HG03442 (cell line): Measurements from ENCODE around the gene ABI3.
A peak's percentile ranks its signal among the peaks of the same experiment; 100 is the strongest.
"Not testable (repeated sequence)": the region's sequence is repeated elsewhere in the genome, so short reads cannot be mapped to it uniquely, and the experiment has no call there.

Source experiments
- ATAC-seq: cut with Tn5 transposase; IDR thresholded peaks from one replicate; pipeline ENCODE4 v1.9.1; 2021; ENCODE audit warnings: mild to moderate bottlenecking, moderate library complexity; ENCODE audit not compliant: unreplicated experiment

Gene ABI3, protein sequence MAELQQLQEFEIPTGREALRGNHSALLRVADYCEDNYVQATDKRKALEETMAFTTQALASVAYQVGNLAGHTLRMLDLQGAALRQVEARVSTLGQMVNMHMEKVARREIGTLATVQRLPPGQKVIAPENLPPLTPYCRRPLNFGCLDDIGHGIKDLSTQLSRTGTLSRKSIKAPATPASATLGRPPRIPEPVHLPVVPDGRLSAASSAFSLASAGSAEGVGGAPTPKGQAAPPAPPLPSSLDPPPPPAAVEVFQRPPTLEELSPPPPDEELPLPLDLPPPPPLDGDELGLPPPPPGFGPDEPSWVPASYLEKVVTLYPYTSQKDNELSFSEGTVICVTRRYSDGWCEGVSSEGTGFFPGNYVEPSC

DNA sequence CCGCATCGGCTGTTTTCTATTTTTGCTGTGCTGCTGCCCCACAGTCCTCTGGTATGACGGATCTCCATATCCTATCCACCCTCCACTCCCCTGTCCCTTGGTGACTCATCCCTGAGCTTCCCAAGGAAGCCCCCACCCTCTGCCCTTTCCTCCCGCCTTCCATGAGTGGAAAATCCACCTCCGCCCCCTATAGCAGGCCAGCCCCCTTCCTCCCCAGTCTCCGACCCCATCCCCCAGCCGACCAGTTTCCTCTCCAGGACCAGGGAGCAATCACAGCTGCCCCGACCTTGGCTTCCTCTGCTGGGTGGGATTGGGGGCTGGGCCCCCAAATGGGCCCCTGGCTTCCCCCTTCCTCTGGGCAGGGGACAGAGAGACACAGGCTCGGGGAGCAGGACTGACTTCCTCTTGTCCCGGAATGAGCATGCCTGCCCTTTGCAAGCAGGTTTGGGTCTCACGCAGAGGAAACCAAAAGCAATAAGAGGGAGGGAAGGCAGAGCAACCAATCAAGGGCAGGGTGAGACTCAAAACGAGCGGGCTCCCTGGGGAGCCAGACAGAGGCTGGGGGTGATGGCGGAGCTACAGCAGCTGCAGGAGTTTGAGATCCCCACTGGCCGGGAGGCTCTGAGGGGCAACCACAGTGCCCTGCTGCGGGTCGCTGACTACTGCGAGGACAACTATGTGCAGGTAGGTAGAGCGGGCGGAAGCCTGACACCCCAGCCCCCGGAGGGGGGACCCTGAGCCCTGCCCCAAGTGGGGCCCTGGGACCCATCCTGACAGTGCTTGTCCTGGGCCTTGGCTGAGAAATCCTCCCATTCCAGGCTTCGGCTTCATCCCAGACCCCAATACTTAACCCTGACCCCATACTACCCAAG, at the start of gene ABI3, which contains the start of gene GNGT2:
Gene ABI3 (plus strand): TSS at position 550 of the 872 bp plus-strand sequence. CDS start 18 bp downstream, at position 568.
Gene GNGT2 (minus strand): TSS at position 417 of the 872 bp plus-strand sequence. CDS start 3,152 bp downstream, outside the sequence.
- peak; percentile 78 for ATAC-seq

DNA sequence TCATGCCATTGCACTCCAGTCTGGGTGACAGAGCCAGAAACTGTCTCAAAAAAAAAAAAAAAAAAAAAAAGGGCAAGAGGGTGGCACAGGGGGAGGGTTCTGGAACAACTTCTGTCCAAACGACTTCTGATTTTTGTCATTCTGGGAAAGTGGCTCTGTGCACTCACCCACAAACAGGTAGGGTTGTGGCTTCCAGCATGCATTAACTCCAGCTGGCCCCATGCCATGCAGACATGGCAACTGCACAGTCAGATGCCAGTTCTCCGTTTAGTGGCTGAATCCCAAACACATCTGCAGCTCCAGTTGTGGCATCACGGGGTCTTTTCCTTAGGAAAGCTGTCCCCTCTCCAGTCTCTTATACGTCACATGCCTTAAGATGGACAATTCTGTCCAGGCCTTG, 47.6 kb upstream of the ABI3 start:
- ATAC-seq: no peak

DNA sequence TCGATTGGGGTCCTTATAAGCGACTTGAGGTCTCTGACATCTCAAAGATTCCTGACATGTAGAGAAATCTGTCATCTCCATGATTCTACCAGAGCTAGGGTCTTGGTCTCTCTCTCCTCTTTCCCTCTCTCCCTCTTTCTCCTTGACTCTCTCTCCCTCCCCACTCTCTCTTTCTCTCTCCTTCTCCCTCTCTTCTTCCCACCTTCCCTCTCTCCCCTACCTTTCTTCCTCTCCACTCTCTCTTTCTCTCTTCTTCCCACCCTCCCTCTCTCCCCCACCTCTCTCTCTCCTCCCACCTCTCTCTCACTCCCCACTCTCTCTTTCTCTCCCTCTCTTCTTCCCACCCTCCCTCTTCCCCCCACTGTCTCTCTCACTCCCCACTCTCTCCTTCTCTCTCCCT, 45.4 kb upstream of the ABI3 start:
- no peak for ATAC-seq

DNA sequence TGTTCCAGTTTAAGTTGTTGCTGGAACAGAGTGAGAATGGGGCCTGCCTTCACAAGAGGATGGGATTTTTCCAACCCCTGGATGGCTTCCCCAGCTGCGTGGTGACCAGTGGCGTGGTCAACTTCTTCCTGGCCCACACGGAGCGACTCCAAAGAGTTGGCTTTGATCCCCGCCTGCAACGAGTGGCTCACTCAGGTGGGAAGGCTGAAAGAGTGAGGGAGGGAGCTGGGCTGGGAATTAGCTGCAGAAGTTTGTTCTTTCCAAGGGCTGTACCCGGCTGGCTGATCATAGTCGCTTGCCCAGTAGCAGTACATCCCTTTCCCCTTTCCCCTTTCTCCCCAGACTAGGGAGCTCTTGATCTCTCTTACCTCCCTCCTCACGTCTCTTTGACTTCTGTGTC, 41.8 kb upstream of the ABI3 start:
- ATAC-seq: no peak

DNA sequence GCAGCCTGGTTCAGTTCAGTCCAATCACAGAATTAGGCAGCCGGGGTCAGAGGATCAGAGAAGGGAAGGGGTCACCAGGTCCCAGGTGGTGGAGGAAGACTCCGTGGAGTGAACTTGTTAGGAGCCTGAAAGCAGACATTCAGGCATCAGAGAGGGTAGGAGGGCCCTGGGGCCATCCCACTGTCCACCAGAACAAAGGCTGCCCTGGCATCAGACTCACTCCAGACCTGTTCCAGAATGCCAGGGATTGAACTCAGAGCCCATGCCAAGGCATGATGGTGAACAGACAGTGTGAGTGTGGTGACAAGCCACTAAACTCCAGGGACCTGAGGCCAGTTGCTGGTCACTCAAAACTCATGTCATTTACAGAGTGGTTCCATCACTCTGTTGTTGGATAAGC, 40.3 kb upstream of the ABI3 start:
- ATAC-seq: no peak

DNA sequence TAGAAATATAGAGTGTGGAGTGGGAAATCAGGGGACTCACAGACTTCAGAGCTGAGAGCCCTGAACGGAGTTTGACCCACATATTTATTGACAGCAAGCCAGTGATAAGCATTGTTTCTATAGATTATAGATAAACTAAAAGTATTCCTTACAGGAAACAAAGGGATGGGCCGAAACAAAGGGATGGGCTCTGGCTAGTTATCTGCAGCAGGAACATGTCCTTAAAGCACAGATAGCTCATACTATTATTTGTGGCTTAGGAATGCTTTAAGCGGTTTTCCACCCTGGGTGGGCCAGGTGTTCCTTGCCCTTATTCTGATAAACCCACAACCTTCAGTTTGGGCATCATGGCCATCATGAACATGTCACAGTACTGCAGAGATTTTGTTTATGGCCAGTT, 39.8 kb upstream of the ABI3 start:
- not testable (repeated sequence) for ATAC-seq

DNA sequence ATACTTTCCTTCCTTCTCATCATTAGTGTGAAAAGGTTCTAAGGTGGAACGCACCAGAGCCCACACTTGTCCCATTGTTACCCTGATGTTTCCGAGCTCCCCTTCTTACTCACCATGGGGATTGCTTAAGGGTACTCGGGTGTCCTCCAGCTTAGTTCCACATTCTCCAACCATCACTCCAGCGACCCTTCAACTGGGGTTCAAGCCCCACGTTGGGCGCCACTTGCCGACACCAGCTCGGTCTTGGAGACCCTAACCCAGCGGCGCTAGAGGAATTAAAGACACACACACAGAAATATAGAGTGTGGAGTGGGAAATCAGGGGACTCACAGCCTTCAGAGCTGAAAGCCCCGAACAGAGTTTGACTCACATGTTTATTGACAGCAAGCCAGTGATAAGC, 34.5 kb upstream of the ABI3 start:
- ATAC-seq: not testable (repeated sequence)

DNA sequence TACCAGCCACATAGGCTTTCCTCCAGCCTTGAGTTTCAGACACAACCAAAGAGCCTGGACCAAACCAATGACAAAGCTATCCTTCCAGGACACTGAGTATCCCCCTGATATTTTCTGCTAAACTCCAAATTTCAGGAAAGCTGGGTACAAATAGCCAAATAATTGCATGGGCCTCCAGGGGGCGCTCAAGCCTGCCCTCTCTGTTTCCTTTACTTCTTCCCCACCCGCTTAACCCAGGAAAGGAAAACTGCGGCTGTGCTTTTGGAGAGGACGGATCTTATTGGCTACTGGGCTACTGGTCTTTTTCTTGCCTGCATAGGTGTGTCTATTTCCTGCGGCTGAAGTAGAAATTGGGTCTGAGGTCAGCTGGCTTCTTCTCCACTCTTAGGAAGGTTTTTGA, 30.2 kb upstream of the ABI3 start:
- ATAC-seq: no peak

DNA sequence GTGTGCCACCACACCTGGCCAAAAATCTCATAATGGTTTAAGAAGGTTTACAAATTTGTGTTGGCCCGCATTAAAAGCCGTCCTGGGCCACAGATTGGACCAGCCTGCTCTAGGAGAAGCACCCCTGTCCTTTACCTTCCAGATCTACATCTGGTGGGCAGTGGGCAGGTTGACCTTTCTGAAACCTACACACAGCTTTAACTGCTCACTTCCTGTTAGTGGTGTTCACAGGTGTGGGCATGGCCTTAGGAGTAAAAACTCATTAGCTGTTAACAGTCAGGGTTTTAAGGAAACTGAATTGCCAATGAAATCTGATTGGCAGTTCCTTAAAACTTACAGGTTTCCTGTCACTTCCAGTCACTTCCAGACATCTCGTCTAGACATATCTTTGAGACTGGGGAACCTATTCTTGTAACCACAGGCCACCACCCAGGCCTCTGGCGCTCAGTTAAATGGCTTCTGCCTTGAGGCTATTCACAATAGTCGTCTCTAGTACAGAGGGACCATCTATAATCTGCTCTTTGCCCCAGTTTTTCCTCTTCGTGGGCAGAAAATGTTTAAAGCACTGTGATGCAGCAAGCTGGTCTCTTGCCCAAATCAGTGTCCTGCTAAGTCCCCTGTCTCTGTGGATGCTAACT, 29.4 kb upstream of the ABI3 start:
- no peak for ATAC-seq

DNA sequence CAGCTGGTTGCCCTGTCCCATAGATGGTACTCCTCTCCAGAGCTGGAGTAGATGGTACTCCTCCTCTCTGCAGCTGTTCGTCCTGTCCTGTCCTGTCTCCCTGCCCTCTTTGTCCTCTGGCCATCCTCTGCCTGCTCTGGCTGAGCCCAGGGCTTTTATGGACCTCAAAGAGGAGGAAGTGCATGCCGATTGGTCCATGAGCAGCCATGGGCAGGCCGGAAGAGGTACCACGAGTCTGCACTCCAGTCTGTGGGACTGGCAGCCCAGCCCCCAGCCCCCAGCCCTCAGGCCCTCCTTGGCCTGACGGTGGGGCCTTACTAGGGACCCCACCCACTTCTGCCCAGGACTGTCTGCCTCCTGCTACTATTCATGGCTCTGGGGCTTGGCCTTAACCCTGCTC, 27.2 kb upstream of the ABI3 start:
- ATAC-seq: no peak

DNA sequence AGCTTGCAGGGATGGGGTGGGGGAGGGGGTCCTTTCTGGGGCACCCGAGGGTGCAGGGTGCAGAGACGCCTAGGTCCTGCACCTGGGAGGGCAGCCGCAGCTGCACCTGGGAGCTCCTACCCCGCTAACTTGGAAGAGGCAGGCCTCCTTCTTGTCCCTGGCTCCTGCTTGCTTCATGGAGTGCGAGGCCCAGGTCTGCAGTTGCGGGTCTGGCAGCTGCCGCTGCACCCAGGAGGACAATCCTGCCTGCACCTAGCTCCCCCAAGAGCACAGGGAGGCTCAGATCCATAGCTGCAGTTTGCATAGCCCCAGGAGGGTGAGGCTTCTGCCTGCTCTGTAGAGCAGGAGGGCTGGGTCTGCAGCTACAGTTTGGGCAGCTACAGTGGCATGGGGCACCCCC, 26.7 kb upstream of the ABI3 start:
- no peak for ATAC-seq

DNA sequence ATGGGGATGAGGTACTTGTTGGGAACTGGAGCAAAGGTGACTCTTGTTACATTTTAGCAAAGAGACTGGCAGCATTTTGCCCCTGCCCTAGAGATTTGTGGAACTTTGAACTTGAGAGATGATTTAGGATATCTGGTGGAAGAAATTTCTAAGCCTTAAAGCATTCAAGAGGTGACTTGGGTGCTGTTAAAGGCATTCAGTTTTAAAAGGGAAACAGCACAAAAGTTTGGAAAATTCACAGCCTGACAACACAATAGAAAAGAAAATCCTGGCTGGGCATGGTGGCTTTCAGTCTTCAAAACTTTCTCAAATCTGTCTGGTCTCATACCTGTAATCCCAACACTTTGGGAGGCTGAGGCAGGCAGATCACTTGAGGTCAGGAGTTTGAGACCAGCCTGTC, 26.0 kb upstream of the ABI3 start:
- ATAC-seq: not testable (repeated sequence)

DNA sequence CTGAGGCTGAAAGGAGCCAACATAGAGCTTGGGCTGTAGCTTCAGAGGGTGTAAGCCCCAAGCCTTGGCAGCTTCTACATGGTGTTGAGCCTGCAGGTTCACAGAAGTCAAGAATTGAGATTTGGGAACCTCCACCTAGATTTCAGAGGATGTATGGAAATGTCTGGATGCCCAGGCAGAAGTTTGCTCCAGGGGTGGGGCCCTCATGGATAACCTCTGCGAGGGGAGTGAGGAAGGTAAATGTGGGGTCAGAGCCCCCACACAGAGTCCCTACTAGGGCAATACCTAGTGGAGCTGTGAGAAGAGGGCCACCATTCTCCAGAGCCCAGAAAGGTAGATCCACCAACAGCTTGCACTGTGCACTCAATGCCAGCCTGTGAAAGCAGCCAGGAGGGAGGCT, 25.1 kb upstream of the ABI3 start:
- not testable (repeated sequence) for ATAC-seq

DNA sequence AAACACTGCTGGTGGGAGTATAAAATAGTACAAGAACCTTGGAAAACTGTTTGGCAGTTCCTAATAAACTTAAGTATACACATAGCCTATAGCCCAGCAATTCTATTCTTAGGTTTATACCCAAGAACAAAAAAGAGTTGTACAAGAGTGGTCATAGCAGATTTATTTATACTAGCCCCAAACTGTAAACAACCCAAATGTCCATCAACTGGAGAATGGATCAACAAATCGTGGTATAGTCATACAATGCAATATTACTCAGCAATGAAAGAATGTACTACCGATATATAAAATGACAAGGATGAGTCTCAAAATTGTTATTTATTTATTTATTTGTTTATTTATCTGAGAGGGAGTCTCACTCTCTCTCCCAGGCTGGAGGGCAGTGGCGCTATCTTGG, 23.2 kb upstream of the ABI3 start:
- ATAC-seq: no peak

DNA sequence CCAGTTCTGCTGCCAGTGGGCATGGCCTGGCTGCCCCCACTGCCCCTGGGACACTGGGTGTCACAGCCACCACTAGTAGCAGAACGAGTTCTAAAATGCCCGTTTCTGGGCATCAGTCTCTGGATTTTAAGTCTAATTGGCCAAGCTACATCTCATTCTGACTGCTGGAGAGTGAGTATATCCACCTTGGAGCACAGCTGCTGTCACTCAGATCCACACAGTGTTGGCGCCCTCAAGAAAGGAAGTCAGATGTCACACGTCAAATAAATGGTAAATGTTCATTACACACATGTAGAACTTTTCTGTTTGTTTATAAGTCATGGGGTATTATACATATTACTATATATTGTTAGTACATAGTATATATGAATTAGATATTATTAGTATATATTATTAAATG, 19.6 kb upstream of the ABI3 start:
- no peak for ATAC-seq

DNA sequence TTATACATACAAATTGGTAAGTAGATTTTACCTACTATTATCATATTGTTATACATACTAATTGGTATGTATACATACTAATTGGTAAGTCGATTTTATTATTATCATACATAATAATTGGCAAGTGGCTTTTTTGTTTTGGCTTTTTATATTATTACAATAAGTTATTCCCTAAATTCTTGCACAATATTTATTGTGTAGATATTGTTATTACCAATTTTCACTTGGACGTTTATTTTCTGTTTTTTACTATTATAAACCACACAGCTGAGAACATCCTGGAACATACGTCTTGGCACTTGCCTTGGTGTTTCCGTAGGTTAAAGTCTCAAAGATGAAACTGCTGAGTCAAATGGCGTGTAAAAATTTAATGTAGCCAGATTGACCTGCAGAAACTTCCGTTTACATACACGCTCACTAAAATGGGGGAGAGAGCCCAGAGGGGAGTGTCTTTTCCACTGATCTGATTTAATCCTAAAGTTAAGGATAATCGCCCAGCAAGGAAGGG, 19.0 kb upstream of the ABI3 start:
- no peak for ATAC-seq

DNA sequence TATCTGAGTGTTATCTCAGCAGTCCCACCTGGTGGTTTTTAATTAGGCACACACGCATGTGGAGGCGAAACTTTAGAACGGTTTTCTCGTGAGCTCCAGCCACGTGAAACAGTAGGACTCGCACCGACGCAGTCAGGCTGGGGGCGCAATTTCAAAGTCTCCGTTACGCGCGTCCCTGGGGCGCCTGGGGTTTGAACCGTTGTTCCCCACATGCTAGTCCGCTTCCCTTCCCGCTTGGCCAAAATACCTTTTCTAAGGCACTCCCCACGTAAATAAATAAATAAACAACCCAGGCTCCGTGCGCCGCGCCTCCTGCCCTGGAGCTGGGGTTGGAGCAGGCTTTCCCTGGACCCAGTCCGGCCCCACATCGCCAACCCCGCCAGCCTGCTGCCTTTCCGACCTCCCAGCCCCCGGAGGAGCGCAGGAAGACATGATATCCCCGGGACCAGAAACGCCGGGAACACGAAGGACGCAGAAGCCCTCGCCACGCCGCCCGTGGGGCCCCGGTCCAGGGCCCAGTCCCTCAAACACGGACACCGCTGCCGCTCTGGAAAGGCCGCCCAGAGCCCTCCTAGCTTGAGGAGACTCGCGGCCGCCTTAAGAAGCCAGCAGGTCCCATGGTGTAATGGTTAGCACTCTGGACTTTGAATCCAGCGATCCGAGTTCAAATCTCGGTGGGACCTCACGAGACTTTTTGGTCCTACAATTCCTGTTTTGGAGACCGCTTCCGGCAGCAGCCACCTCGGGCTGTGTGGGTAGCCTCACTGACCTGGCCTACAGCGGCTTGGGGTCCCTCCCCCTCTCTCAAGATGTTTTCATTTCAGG, 18.4 kb upstream of the ABI3 start:
- ATAC-seq: peak; percentile 28

DNA sequence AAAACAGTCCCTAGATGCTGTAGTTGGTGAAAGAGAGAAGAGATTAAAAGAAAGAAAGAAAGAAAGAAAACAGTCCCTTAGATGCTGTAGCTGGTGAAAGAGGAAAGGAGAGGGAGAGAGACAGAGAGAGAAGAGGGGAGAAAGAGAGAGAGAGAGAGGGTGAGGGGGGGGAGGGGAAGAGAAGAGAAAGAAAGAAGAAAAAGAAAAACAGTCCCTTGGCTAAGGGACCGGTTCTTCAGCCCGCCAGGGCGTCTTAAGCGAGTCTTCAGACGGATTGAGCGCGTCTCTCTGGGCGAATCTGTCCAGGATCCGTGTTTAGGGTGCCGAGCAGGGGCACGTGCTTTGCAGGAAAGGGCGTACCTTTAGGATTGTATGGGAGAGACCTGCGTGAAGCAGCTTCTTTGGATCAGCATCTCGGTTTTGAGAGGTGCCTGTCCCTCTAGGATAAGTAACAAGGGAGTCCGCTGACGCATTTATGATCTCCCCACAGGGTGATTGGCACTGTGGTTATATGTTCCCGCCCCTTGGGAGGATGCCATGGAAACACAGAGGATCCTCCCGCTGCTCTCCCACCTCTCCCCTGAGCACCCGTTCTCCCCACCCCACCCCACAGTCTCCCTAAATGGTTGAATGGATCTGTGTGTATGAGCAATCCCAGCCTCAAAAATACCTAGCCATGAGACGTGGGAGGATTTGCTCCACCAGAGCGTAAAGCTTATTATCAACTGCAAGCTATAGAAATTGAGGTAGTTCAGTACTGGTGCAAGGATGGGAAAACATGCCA, 16.8 kb upstream of the ABI3 start:
- ATAC-seq: no peak

DNA sequence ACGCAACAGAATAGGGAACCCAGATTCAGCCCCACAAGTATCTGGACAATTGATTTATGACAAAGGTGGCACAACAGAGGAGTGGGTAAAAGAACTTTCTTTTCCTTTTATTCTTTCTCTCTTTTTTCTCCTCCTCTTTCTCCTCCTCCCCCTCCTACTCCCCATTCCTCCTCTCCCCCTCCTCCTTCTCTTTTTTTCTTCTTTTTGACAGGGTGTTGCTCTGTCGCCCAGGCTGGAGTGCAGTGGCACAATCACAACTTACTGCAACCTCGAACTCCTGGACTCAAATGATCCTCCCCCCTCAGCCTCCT, 16.3 kb upstream of the ABI3 start:
- ATAC-seq: no peak

DNA sequence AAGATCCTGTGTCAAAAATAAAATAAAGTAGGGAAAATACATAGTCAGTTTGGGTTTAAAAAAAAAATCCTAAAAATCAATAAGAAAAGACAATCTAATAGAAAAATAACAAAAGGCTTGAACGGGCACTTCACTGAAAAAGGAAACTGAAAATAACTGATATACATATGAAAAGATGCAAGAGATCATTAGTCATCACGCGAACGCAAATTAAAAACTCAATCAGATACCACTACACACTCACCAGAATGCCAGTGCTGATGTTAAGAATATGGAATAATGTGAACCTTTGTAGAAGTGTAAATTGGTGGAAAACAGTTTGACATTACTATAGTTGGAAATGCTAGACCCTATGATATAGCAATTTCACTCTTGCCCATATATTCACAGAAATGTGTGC, 14.8 kb upstream of the ABI3 start:
- no peak for ATAC-seq
